ENCODE data around the gene IFITM5. TPM values are rescaled to one million over a fixed set of nuclear protein-coding genes. Genes with fewer than 3 reads are reported as not detected.

IFITM5 gene
- total RNA-seq, 1 donor from 2014 or later, result not detected

DNA sequence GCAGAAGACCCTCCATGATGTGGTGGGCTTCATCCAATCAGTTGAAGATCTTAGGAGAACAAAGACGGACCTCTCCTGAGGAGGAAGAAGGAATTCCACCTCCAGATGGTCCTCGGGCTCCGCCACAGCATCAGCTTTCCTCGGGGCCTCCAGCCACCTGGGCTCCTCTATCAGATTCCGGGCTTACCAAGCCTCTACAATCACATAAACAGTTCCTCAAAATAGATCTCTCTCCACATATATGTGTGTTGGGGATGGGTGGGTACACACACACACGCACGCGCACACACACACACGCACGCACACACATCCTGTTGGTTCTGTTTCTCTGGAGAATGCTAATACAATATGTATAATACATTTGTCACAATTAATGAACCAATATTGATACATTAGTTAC is 39.9 kb downstream of the IFITM5 start:
- TF ChIP-seq, protein P1, sequence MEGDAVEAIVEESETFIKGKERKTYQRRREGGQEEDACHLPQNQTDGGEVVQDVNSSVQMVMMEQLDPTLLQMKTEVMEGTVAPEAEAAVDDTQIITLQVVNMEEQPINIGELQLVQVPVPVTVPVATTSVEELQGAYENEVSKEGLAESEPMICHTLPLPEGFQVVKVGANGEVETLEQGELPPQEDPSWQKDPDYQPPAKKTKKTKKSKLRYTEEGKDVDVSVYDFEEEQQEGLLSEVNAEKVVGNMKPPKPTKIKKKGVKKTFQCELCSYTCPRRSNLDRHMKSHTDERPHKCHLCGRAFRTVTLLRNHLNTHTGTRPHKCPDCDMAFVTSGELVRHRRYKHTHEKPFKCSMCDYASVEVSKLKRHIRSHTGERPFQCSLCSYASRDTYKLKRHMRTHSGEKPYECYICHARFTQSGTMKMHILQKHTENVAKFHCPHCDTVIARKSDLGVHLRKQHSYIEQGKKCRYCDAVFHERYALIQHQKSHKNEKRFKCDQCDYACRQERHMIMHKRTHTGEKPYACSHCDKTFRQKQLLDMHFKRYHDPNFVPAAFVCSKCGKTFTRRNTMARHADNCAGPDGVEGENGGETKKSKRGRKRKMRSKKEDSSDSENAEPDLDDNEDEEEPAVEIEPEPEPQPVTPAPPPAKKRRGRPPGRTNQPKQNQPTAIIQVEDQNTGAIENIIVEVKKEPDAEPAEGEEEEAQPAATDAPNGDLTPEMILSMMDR (IDR thresholded peaks at IDR 0.05), result no peak
- H3K4me1 ChIP-seq, result no peaks in the 10 kb centered on the region
- DNase-seq (no peak), ATAC-seq (no peak)
- H3K27me3 ChIP-seq, result no peaks in the 10 kb centered on the region
- intact Hi-C loops (cut with DNase I), result no loop called here
- H3K4me3 ChIP-seq, result no peak overlapping the region
- H3K27ac ChIP-seq, result no peak overlapping the region
- no peaks in the 10 kb centered on the region for H3K9me3 ChIP-seq
- H3K36me3 ChIP-seq, result no peaks in the 10 kb centered on the region

DNA sequence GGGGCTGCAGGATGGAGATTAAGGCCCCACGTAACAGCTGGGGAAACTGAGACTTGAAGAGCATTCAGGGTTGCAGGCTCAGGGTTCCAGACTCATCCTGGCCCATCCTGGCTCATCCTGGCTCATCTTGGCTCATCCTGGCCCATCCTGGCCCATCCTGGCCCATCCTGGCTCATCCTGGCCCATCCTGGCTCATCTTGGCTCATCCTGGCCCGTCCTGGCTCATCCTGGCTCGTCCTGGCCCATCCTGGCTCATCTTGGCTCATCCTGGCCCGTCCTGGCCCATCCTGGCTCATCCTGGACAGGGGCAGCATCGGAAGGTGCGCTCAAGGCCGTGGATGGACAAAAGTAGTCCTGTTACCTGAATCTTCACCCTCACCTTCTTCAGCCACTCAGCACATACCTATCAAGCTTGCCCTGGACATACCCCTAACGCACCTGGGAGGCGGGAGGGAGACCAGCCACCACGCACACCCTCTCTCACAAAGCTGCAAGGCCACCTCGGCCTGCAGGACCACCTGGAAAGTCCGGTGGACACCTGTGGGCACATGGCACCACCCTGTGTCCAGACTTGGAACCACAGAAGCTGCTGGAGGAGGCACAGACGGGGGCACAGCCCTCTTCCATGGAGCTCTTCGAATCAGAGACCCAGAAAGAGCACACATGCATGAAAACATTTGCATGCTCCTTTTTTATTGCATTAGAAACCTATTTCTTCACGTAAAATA is 41.4 kb downstream of the IFITM5 start:
- Histone ChIP-seq H3K27ac (no peak overlapping the region), H3K27me3 (no peaks in the 10 kb centered on the region), H3K4me1 (no peaks in the 10 kb centered on the region), H3K4me3 (no peak overlapping the region), H3K36me3 (peaks cover 7% of the 10 kb centered on the region), H3K9me3 (no peaks in the 10 kb centered on the region)
- TF ChIP-seq, protein P1 (IDR thresholded peaks at IDR 0.05), result peak; percentile 10
- DNase-seq (no peak), ATAC-seq (no peak)
- intact Hi-C loops (cut with DNase I), result no loop called here

DNA sequence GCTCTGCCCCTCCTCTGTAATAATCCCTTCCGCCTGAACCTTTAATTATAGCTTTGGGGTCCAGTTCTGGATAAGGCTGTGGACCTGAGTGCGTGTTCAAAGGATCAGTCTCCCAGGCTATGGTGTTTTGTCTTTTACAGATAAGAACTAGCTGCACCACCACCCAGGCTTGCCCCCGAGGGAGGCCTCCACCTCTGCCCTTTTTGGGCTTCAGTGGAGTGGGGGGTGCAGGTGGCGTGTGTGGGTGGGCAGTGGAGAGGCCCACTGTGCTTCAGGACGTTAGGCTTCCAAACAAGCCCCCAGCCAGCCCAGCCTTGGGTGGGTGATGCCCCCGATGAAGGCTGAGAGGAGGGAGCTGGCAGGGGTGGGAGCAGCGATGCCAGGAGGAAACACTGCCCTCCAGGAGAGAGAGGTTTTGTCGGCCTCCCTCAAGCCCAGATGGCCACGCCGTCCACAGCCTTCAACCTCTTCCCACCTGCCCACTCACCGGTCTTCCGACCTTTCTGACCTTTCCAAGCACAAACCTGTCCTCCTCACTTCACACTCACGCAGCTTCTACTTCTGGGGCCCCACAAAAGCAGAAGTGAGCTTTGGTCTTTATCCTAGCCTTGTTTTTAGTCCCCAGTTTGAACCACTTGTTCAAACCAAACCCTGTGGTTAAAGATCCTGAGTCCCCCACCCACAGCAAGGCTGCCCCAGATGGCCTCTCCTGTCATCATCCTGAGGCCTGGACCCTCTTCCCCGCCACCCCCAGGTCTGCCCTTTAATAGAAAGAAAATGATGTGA is 42.2 kb downstream of the IFITM5 start:
- Histone ChIP-seq H3K9me3 (no peaks in the 10 kb centered on the region), H3K4me1 (no peaks in the 10 kb centered on the region), H3K36me3 (peaks cover 14% of the 10 kb centered on the region), H3K27me3 (no peaks in the 10 kb centered on the region), H3K27ac (no peak overlapping the region), H3K4me3 (no peak overlapping the region)
- ATAC-seq (no peak), DNase-seq (no peak)
- intact Hi-C loops (cut with DNase I), result no loop called here
- TF ChIP-seq, protein P1 (IDR thresholded peaks at IDR 0.05), result no peak

DNA sequence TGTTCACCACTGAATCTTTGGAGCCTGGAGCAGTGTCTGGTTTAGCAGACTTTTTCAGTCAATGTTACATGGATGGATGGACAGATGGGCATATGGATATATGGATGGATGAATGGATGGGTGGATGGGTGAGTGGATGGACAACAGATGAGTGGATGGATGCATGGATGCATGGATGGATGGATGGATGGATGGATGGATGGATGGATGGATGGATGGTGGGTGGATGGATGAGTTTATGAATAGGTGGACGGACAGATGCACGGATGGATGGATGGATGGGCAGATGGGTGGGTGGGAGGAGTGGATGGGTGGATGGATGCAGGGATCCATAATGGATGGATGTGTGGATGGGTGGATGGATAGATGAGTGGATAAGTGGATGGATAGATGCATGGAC is 43.5 kb downstream of the IFITM5 start:
- Histone ChIP-seq H3K4me3 (no peak overlapping the region), H3K9me3 (no peaks in the 10 kb centered on the region), H3K36me3 (peaks cover 28% of the 10 kb centered on the region), H3K27me3 (no peaks in the 10 kb centered on the region), H3K4me1 (no peaks in the 10 kb centered on the region), H3K27ac (no peak overlapping the region)
- no peak for ATAC-seq
- TF ChIP-seq, protein P1 (IDR thresholded peaks at IDR 0.05), result no peak
- intact Hi-C loops (cut with DNase I), result no loop called here
- DNase-seq, result no peak

DNA sequence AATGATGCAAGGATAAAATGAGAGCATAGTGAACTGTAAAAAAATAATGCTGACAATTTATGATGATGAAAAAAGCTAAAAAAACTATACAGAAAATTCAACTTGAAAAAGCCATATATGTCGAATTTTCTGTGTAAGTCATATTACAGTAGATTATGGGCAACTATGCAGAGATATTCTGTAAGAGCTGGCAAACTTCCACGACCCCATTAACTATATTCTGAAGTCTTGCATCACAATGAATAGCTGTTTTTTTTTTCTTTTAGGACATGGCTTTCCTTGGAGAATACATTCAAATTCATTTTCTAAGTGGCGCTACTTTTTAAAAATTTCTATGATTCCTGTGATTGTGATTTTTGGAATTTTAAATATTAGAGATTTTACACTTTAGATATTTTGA is 44.1 kb downstream of the IFITM5 start:
- H3K36me3 ChIP-seq, result peaks cover 34% of the 10 kb centered on the region
- TF ChIP-seq, protein P1 (IDR thresholded peaks at IDR 0.05), result no peak
- no peak overlapping the region for H3K27ac ChIP-seq
- H3K9me3 ChIP-seq, result no peaks in the 10 kb centered on the region
- intact Hi-C loops (cut with DNase I), result no loop called here
- no peak for ATAC-seq
- no peak overlapping the region for H3K4me3 ChIP-seq
- H3K4me1 ChIP-seq, result no peaks in the 10 kb centered on the region
- no peak for DNase-seq
- no peaks in the 10 kb centered on the region for H3K27me3 ChIP-seq
